Body of pancreas (tissue), 4 donors: ENCODE results near the gene PGC.

Experiments
- CTCF ChIP-seq, 7 experiments: fragments of 450-650 bp in 4 of 7; fragments of 200-600 bp in 3 of 7; sonication (generic) in 3 of 7; IDR thresholded peaks; one replicate each; pipeline ENCODE4 v1.5.1; 2016 to 2019; ENCODE audit warnings: antibody characterized with exemption in 7 of 7
- POLR2A ChIP-seq, 3 donors: fragments of 450-650 bp; IDR thresholded peaks; one replicate each; pipeline ENCODE4 v1.6.1; 2016; ENCODE audit warnings: antibody characterized with exemption in 3 of 3, mild to moderate bottlenecking in 2 of 3

DNA sequence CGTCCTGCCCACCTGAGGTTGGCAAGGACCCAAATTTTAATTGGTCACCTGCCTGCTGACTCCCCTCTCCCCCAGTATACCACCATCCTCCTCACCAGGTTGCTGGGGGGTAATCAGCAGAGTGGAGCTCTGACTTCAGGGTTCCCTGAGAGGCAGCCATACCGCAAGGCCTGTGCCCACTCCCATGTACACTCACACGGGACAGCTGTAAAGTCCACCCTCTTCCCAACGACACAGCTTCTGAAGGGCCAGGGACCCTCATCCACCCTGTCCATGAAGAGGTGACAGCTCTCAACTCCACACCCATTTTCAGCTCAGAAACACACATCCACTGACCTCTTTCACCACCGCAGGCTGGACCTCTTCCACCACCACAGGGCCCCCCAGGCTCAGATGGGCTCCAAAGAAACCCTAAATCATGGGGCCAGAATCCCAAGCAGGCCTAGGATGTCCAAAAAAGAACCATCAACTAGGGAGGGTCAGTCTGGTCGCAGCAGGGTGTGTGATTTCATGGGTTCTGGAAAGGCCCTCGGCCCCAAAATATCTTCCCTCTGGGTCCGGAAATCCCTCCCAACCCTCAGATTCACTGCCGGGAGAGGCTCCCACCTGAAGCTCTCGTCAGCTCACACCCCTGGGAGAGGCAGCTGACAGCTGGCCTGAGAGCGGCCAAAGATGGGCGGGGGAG is 41.7 kb downstream of the PGC start:
- TF ChIP-seq CTCF (IDR thresholded peaks at IDR 0.05) (no peak), POLR2A (IDR thresholded peaks at IDR 0.05) (no peak)
